HuH-7 (cell line): Measurements from ENCODE around the gene SPACA6.
A peak's percentile ranks its signal among the peaks of the same experiment; 100 is the strongest.

ENCODE experiments used
- DNase-seq: peaks from one replicate; pipeline ENCODE4 v3.0.0; 2011; ENCODE audit warnings: low spot score

Gene SPACA6

DNA sequence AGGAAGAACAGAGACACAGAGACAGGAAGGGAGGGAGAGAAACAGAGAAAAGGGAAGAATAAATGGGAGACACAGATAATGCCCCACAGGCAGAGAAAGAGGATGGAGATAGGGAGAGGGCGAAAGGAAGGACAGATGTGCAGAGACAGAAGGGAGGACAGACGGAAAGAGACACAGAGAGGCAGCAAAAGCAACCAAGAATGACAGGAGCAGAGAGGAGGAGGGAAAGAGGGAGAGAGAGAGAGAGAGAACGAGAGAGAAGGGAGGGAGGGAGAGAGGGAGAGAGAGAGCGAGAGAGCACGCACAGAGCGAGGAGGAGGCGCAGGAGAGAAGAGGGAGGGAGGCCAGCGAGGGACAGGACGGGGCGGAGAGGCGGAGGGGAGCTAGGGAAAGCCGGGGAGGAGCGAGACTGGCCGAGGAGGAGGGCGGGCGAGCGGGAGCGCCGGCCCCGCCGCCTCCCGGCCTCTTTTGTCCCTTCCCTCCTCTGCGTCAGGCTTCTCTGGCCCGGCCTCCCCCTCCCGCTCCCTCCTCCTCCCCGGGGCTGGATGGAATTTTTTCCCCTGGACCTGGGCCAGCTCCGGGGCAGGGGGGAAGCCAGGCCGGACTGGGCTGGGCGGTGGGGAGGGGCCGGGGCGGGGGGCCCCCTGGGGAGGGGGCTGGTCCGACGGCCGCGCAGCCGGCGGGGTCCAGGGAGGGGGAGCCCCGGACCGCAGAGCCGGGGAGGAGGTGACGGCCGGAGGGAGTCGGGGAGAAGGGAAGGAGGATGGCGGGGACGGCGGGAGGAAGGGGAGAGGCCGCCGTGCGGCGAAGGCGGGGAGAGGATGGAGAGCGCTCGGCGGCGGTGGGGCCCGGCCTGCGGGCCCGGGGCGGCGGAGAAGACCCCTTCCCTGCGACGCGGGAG, 4.2 kb upstream of the SPACA6 start:
- DNase-seq: peak; percentile 76

- DNase-seq: peak; percentile 61
Measured at GRCh38 chr19:51689751-51690453, 3.2 kb upstream of the SPACA6 start.

GRCh38 chr19:51690454-51691073, 2.6 kb upstream of the SPACA6 start:
- peak; percentile 62 for DNase-seq

- DNase-seq: no peak
Measured at GRCh38 chr19:51691074-51691583, 2.0 kb upstream of the SPACA6 start.

- DNase-seq: no peak
Measured at GRCh38 chr19:51691584-51692428, 1.3 kb upstream of the SPACA6 start.

DNA sequence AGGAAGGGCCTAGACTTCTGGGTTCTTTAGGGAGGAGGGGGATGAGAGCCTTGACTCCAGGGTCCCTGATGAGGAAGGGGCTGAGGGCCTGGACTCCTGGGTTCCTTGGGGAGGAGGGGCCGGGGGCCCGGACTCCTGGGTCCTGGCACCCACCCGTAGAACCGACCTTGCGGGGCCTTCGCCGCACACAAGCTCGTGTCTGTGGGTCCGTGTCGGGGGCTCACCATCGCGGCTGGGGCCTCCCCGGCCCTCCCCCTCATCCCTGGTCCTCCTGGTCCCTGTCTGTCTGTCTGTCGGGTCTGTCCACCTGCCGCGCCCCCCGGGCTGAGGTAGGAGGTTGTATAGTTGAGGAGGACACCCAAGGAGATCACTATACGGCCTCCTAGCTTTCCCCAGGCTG, 662 bp upstream of the SPACA6 start:
- no peak for DNase-seq

GRCh38 chr19:51693819-51694218, 689 bp downstream of the SPACA6 start:
- no peak for DNase-seq

- DNase-seq: no peak
Measured at GRCh38 chr19:51694318-51695085, 1.4 kb downstream of the SPACA6 start.

- no peak for DNase-seq
Measured at GRCh38 chr19:51695088-51695487, 2.0 kb downstream of the SPACA6 start.

DNA sequence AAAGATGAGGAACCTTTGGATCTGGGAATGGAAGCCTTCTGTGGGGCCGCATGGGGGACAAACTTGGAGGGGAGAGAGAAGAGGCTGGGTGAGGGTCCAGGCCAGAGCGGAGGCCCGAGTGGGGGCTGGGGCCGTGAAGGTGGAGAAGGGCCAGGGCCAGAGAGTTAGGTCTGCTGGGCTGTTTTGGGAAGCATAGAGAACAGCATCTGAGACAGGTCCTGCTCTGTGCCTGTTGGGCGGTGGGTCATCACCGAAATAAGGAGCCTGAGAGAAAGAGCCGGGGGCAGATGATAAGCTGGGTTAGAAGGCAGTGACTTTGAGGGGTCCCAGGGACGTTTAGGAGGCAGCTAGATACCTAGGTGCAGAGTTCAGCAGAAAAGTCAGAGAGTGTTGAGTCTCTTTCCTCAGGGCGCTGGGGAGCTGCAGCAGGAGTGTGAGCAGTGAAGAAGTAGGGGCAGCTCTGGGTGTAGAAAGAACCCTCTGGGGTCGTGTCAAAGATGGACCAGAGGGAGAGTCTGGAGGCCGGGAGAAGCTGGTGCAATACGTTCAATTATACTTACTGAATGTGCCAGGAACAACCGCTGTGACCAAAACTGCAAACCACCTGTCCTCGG, 2.7 kb downstream of the SPACA6 start:
- no peak for DNase-seq

DNA sequence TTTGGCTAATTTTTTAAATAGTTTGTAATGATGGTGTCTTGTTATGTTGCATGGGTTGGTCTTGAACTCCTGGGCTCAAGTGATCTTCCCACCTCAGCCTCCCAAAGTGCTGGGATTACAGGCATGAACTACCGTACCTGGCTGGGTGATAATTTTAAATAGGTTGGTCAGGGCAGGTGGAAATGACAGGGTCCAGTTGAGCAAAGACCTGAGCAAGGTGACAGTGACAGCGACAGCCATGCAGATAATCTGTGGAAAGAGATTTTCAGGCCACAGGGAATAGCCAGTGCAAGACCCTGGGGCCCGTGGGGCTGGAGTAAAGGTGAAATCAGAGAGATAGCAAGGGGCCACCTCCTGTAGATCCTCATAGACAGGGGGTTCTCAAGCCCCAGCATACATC, 3.5 kb downstream of the SPACA6 start:
- DNase-seq: no peak

DNA sequence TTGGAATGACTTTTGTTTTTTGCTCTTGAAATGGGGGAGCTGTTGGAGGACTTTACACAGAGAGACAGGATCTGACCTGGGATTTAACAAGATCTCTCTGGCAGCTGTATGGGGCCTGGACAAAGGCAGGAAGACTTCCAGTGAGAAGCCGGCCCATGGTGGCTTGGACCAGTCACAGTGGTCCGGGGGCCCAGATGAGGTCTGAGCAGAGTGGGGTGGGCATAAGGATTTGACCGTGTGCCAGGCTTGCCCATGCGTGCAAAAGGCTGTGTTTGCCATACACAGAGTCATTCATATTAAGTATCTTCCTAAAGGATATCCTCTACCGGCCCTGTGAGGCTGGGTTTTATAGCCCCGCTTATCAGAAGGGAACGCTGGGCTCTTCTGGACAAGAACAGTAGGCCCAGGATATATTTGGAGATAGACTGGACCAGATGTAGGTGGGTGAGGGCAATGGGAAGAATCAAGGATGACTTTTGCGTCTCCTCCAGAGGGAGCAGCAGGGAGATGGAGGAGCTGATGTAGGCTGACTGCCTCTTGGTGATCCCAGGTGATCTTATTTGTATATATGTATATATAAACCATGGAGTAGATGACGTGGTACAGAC, 4.1 kb downstream of the SPACA6 start:
- no peak for DNase-seq

GRCh38 chr19:51698296-51698695, 5.2 kb downstream of the SPACA6 start:
- no peak for DNase-seq

- DNase-seq: no peak
Measured at GRCh38 chr19:51699170-51699569, 6.0 kb downstream of the SPACA6 start.

- DNase-seq: no peak
Measured at GRCh38 chr19:51701468-51702100, 8.5 kb downstream of the SPACA6 start.

GRCh38 chr19:51702103-51702824, 9.1 kb downstream of the SPACA6 start:
- DNase-seq: no peak

GRCh38 chr19:51702825-51703574, 9.9 kb downstream of the SPACA6 start:
- DNase-seq: no peak
